NCI-H187 (cell line): Measurements from ENCODE around the gene SLC11A1.

Source experiments
- DNase-seq, 2 experiments: peaks; one replicate each; lab custom pipeline; 2025; lab: John Stamatoyannopoulos, UW

The SLC11A1 gene

GRCh38 chr2:218405086-218405745, 23.1 kb downstream of the SLC11A1 start:
- no peak for DNase-seq

GRCh38 chr2:218405746-218406208, 23.7 kb downstream of the SLC11A1 start:
- no peak for DNase-seq

- DNase-seq, result peak; percentile 16 to 90
Observed at GRCh38 chr2:218406209-218406948, 24.3 kb downstream of the SLC11A1 start.

- no peak for DNase-seq
Observed at GRCh38 chr2:218406949-218407618, 25.0 kb downstream of the SLC11A1 start.

GRCh38 chr2:218407717-218408116, 25.6 kb downstream of the SLC11A1 start:
- DNase-seq, result no peak

- no peak for DNase-seq
Observed at GRCh38 chr2:218418321-218418716, 36.2 kb downstream of the SLC11A1 start.

GRCh38 chr2:218418717-218419458, 36.8 kb downstream of the SLC11A1 start, which contains the start of gene VIL1:
Gene VIL1 (plus strand): TSS chr2:218419123. CDS start chr2:218423779, 4,656 bp downstream.
- DNase-seq, result peak; percentile 66 to 69

- DNase-seq, result no peak
Observed at GRCh38 chr2:218419630-218420216, 37.6 kb downstream of the SLC11A1 start.

- DNase-seq, result no peak
Observed at GRCh38 chr2:218421027-218421426, 39.0 kb downstream of the SLC11A1 start.

GRCh38 chr2:218422403-218423086, 40.5 kb downstream of the SLC11A1 start:
- DNase-seq, result no peak

GRCh38 chr2:218423584-218423983, 41.5 kb downstream of the SLC11A1 start:
- DNase-seq, result no peak

GRCh38 chr2:218425531-218425930, 43.5 kb downstream of the SLC11A1 start:
- no peak for DNase-seq

GRCh38 chr2:218427741-218428140, 45.7 kb downstream of the SLC11A1 start:
- no peak for DNase-seq

- no peak for DNase-seq
Observed at GRCh38 chr2:218428846-218429558, 46.9 kb downstream of the SLC11A1 start.

- no peak for DNase-seq
Observed at GRCh38 chr2:218429911-218430692, 48.0 kb downstream of the SLC11A1 start.

- DNase-seq, result no peak
Observed at GRCh38 chr2:218430721-218431120, 48.6 kb downstream of the SLC11A1 start.

GRCh38 chr2:218431878-218432277, 49.8 kb downstream of the SLC11A1 start:
- DNase-seq, result no peak

- no peak for DNase-seq
Observed at GRCh38 chr2:218432676-218433365, 50.7 kb downstream of the SLC11A1 start.

- DNase-seq, result no peak
Observed at GRCh38 chr2:218434456-218434855, 52.4 kb downstream of the SLC11A1 start.
